ENCODE data around the gene BCL2L13. TPM values are rescaled to one million over a fixed set of nuclear protein-coding genes. Genes with fewer than 3 reads are reported as not detected.

Gene BCL2L13
- total RNA-seq, 6 donors from 2014 or later: 40.4 to 67.1 (median 45.7) TPM

DNA sequence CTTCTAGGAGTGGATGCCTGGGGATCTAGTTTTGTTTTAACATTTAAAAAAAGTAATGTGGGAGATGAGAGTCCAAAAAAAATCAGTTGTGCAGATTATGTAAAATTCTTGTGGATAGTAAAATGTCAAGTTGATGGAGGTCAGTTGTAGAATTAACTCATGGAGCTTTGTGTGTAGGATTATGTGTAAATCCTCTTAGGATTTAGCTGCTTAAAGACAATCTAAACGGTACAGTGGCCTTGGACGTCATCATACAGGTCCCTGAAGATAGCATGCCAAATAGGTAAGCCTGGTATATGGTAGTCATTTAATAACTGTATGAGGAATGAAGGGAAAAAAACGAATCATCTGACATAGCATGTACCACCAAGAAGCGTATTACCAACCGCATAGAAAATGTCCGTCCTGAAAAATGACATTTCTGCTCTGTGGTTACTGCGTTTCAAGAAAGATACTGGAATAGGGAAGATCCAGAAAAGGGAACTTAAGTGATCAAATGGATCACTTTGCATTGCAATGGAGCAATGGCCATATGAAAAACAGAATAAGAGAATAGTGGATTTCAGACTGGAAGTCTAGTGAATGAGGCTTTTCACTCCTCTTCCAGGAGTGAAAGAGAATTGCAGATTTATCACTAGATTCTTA, 61.3 kb downstream of the BCL2L13 start:
- DNase-seq (no peak), ATAC-seq (ENCODE audit: low FRiP score in 2 of 2) (no peak)
- no peak overlapping the region for H3K27ac ChIP-seq
- H3K36me3 ChIP-seq: peaks cover 0 to 38% (median 12%) of the 10 kb centered on the region in 4 donors
- no peaks in the 10 kb centered on the region for H3K27me3 ChIP-seq
- H3K9me3 ChIP-seq: no peaks in the 10 kb centered on the region
- H3K4me1 ChIP-seq: no peaks in the 10 kb centered on the region
- WGBS, 2 donors: 78 to 79% methylated on average over 7 of the region's 7 CpGs
- TF ChIP-seq POLR2AphosphoS5 (IDR thresholded peaks at IDR 0.05) (no peak), EP300 (IDR thresholded peaks at IDR 0.05) (no peak), POLR2A (IDR thresholded peaks at IDR 0.05) (no peak)
- TF ChIP-seq, protein P1, sequence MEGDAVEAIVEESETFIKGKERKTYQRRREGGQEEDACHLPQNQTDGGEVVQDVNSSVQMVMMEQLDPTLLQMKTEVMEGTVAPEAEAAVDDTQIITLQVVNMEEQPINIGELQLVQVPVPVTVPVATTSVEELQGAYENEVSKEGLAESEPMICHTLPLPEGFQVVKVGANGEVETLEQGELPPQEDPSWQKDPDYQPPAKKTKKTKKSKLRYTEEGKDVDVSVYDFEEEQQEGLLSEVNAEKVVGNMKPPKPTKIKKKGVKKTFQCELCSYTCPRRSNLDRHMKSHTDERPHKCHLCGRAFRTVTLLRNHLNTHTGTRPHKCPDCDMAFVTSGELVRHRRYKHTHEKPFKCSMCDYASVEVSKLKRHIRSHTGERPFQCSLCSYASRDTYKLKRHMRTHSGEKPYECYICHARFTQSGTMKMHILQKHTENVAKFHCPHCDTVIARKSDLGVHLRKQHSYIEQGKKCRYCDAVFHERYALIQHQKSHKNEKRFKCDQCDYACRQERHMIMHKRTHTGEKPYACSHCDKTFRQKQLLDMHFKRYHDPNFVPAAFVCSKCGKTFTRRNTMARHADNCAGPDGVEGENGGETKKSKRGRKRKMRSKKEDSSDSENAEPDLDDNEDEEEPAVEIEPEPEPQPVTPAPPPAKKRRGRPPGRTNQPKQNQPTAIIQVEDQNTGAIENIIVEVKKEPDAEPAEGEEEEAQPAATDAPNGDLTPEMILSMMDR (IDR thresholded peaks at IDR 0.05): no peak
- H3K4me3 ChIP-seq: no peak overlapping the region

DNA sequence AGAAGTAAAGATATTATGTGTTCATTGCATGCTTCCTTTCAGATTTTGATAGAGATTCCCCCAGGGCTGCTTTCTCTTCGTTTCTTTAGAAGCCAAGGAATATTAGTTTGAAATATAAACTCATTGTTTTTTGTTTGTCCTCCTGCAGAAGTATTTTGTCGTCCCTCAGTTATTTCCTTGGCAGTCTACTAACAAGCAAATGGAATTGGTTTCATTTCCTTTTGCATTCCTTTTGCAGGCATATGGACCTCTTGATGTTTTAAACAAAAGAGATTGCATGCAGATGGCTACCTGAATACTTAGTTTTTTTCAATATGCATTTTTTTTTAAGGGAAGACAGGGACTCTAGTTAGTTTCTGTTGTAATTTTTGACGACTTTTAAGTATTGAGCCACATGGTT, 62.2 kb downstream of the BCL2L13 start:
- ATAC-seq (ENCODE audit: low FRiP score in 2 of 2): no peak
- peaks cover 0 to 40% (median 7%) of the 10 kb centered on the region in 4 donors for H3K36me3 ChIP-seq
- H3K27me3 ChIP-seq: no peaks in the 10 kb centered on the region
- H3K4me1 ChIP-seq: peaks cover 0 to 3% (median 1%) of the 10 kb centered on the region in 4 donors
- H3K27ac ChIP-seq: peak overlapping the region in 1 of 4 donors; percentile 1
- no peak overlapping the region for H3K4me3 ChIP-seq
- 26 to 34% methylated on average over 3 of the region's 3 CpGs for WGBS, 2 donors
- no peak for DNase-seq
- no peak for TF ChIP-seq EP300 (IDR thresholded peaks at IDR 0.05)
- TF ChIP-seq POLR2AphosphoS5 (IDR thresholded peaks at IDR 0.05): no peak
- TF ChIP-seq POLR2A (IDR thresholded peaks at IDR 0.05): no peak
- TF ChIP-seq, protein P1 (IDR thresholded peaks at IDR 0.05): no peak
- no peaks in the 10 kb centered on the region for H3K9me3 ChIP-seq

DNA sequence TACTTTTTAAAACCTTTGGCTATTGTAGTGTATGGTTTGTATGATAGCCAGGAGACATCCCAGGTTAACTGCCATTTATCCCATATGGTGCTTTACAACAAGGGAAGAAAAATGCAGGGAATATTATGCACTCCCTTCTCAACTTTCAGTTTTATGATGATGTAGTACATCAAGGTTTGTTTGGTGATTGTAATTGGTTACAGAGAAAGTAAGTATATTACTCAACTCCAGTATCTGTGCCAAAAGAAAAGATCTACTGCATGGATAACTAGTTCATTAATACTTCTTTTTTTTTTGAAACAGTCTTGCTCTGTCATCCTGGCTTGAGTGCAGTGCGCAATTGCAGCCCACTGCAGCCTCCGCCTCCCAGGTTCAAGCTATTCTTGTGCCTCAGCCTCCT, 65.3 kb downstream of the BCL2L13 start:
- Histone ChIP-seq H3K4me3 (no peak overlapping the region), H3K36me3 (peaks cover 0 to 39% (median 6%) of the 10 kb centered on the region in 4 donors), H3K4me1 (peaks cover 5 to 19% (median 13%) of the 10 kb centered on the region in 4 donors), H3K9me3 (no peaks in the 10 kb centered on the region), H3K27me3 (no peaks in the 10 kb centered on the region), H3K27ac (no peak overlapping the region)
- no peak for TF ChIP-seq POLR2AphosphoS5 (IDR thresholded peaks at IDR 0.05)
- no peak for ATAC-seq (ENCODE audit: low FRiP score in 2 of 2)
- no peak for DNase-seq
- 93 to 98% methylated on average over 2 of the region's 2 CpGs for WGBS, 2 donors

DNA sequence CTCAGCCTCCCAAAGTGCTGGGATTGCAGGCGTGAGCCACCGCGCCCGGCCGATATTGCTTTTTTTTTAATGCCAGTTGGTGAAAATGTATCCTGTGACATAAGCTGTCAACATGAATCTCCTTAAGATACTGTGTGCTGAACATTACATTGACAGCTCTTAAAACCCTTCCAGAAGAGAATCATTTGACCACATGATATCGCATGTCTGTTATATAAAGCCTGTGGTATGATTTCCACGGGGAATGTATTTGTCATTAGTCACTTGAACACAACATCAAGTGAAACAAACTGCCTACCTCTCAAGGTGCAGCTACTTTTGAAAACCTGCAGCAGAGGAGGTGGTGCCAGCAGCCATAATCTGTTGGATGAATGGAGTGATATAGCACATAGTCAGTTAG, 67.0 kb downstream of the BCL2L13 start:
- 88 to 95% methylated on average over 7 of the region's 7 CpGs for WGBS, 2 donors
- H3K27me3 ChIP-seq: no peaks in the 10 kb centered on the region
- peak overlapping the region in 3 of 4 donors; percentile 58 to 73 (median 69) for H3K27ac ChIP-seq
- H3K4me1 ChIP-seq: peaks cover 5 to 19% (median 13%) of the 10 kb centered on the region in 4 donors
- ATAC-seq (ENCODE audit: low FRiP score in 2 of 2) (no peak), DNase-seq (no peak)
- TF ChIP-seq POLR2AphosphoS5 (IDR thresholded peaks at IDR 0.05) (no peak), POLR2A (IDR thresholded peaks at IDR 0.05) (no peak), EP300 (IDR thresholded peaks at IDR 0.05) (no peak)
- TF ChIP-seq, protein P1 (IDR thresholded peaks at IDR 0.05): no peak
- H3K4me3 ChIP-seq: no peak overlapping the region
- peaks cover 0 to 45% (median 6%) of the 10 kb centered on the region in 4 donors for H3K36me3 ChIP-seq
- H3K9me3 ChIP-seq: no peaks in the 10 kb centered on the region

DNA sequence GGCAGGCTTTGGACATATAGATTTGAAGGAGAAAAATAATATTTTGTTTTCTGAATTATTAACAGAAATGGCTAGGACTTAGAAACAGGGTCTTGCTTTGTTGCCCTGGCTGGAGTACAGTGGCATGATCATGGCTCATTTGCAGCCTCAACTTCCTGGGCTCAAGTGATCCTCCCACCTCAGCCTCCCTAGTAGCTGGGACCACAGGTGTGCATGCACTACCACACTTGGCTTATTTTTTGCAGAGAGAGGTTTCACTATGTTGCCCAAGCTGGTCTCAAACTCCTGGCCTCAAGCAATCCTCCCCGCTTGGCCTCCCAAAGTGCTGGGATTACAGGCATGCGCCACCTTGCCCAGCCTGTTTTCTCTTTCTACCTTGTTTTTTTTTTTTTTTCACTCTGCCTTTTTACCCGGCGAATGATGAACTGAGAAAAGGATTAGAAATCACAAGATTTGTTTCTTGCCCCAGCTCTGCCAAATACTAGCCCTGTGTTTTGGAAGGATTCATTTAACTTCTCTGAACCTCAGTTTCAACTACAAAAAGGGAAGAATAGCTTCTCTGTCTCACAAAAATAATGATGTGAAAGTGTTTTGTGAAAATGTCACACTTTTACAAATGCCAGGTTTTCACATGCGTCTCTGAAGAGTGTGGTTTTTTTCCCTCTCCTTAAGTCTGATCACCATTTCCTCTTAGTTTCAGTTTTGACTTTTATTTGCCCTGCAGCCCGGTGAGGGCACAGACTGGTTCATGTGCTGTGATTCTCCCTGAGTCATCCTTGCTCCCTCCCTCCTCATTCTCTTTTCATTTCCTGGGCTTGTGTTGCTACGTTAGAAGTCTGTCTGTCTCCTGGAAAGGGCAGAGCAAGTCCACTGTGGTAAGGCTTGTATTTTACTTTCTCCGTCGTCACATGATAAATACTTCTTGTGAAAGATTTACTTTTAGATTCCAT, 67.7 kb downstream of the BCL2L13 start:
- Histone ChIP-seq H3K4me3 (peak overlapping the region in 3 of 4 donors; percentile 11 to 24 (median 24)), H3K27me3 (no peaks in the 10 kb centered on the region), H3K36me3 (peaks cover 0 to 49% (median 6%) of the 10 kb centered on the region in 4 donors), H3K27ac (peak overlapping the region; percentile 54 to 73 (median 64)), H3K9me3 (no peaks in the 10 kb centered on the region), H3K4me1 (peaks cover 5 to 19% (median 13%) of the 10 kb centered on the region in 4 donors)
- WGBS, 2 donors: 32 to 36% methylated on average over 9 of the region's 9 CpGs
- TF ChIP-seq POLR2AphosphoS5 (IDR thresholded peaks at IDR 0.05) (peak; percentile 52 to 55), POLR2A (IDR thresholded peaks at IDR 0.05) (peak in 1 of 4 donors; percentile 48), EP300 (IDR thresholded peaks at IDR 0.05) (no peak)
- ATAC-seq (ENCODE audit: low FRiP score in 2 of 2): peak; percentile 73 to 95
- peak in 1 of 2 donors; percentile 71 for DNase-seq
